Breast epithelium (tissue), 4 donors: ENCODE measurements around the gene TTC28. TPM values are rescaled to one million over a fixed set of nuclear protein-coding genes. Genes with fewer than 3 reads are reported as not detected.

Source experiments
- DNase-seq, 2 donors: peaks; one replicate each; pipeline ENCODE4 v3.0.0-alpha.2; 2019; ENCODE audit warnings: low spot score in 2 of 2
- H3K27ac ChIP-seq, 2 donors: fragments of 200-600 bp; sonication (generic) in 1 of 2; one replicate each; pipeline ENCODE4 v1.5.1; 2016 to 2019; ENCODE audit warnings: mild to moderate bottlenecking in 1 of 2
- H3K27me3 ChIP-seq, 2 donors: fragments of 200-600 bp; sonication (generic) in 1 of 2; one replicate each; pipeline versions ENCODE4 v1.5.1 to v1.6.0; 2017 to 2019; ENCODE audit warnings: control low read depth in 1 of 2, mild to moderate bottlenecking in 1 of 2
- H3K36me3 ChIP-seq: fragments of 200-600 bp; one replicate; pipeline ENCODE4 v1.5.1; 2019
- H3K4me1 ChIP-seq, 2 donors: fragments of 200-600 bp; sonication (generic); one replicate each; pipeline ENCODE4 v1.5.1; 2016 to 2019; ENCODE audit warnings: control low read depth in 1 of 2
- H3K4me3 ChIP-seq, 3 donors: fragments of 200-600 bp; sonication (generic); 1 replicate in 2 of 3; 2 replicates in 1 of 3; pipeline ENCODE4 v1.5.1; 2016 to 2019; ENCODE audit warnings: mild to moderate bottlenecking in 3 of 3, moderate library complexity in 2 of 3
- H3K9me3 ChIP-seq, 2 donors: fragments of 200-600 bp; sonication (generic) in 1 of 2; one replicate each; pipeline ENCODE4 v1.5.1; 2016 to 2019; ENCODE audit warnings: control low read depth in 1 of 2
- POLR2A ChIP-seq: fragments of 450-650 bp; IDR thresholded peaks from one replicate; pipeline ENCODE4 v1.6.1; 2016; ENCODE audit warnings: antibody characterized with exemption, mild to moderate bottlenecking, moderate library complexity
- POLR2AphosphoS5 ChIP-seq, 3 donors: sonication (generic); formaldehyde crosslinking; IDR thresholded peaks; one replicate each; pipeline ENCODE4 v1.6.1; 2017; ENCODE audit warnings: antibody characterized with exemption in 3 of 3
- intact Hi-C: fragments of 100-400 bp; cut with DNase I; formaldehyde crosslinking; loops from one replicate; pipeline ENCODE4 v1.15.1; 2023; ENCODE audit warnings: low total_unique reads
- total RNA-seq, 3 donors: library from RNA; depleted of rRNA; stranded (reverse); fragments of >200 nt; gene quantifications; one replicate each; pipeline ENCODE4 v1.1.0, GENCODE V29; 2016
- TF ChIP-seq, protein P1 (sequence below), 3 donors: fragments of 450-650 bp; IDR thresholded peaks; one replicate each; pipeline ENCODE4 v1.5.1; 2016 to 2017; ENCODE audit warnings: antibody characterized with exemption in 3 of 3, mild to moderate bottlenecking in 3 of 3, moderate library complexity in 3 of 3

The TTC28 gene
- total RNA-seq, 3 donors from 2014 or later = 33.5 to 43.3 (median 40.2) TPM

GRCh38 chr22:27994481-27995331, 684.9 kb downstream of the TTC28 start:
- Histone ChIP-seq H3K9me3 (no peaks in the 10 kb centered on the region), H3K4me1 (no peaks in the 10 kb centered on the region), H3K27ac (no peak overlapping the region), H3K27me3 (no peaks in the 10 kb centered on the region), H3K36me3 (peaks cover 5% of the 10 kb centered on the region), H3K4me3 (no peak overlapping the region)
- intact Hi-C loops = loop anchor here (2.0 kb wide), 1 partner anchor 20 kb away; no protein-coding TSS in a partner anchor
- TF ChIP-seq, protein P1, sequence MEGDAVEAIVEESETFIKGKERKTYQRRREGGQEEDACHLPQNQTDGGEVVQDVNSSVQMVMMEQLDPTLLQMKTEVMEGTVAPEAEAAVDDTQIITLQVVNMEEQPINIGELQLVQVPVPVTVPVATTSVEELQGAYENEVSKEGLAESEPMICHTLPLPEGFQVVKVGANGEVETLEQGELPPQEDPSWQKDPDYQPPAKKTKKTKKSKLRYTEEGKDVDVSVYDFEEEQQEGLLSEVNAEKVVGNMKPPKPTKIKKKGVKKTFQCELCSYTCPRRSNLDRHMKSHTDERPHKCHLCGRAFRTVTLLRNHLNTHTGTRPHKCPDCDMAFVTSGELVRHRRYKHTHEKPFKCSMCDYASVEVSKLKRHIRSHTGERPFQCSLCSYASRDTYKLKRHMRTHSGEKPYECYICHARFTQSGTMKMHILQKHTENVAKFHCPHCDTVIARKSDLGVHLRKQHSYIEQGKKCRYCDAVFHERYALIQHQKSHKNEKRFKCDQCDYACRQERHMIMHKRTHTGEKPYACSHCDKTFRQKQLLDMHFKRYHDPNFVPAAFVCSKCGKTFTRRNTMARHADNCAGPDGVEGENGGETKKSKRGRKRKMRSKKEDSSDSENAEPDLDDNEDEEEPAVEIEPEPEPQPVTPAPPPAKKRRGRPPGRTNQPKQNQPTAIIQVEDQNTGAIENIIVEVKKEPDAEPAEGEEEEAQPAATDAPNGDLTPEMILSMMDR (IDR thresholded peaks at IDR 0.05) = no peak
- TF ChIP-seq POLR2A (no peak), POLR2AphosphoS5 (IDR thresholded peaks at IDR 0.05) (no peak)
- DNase-seq = peak in 1 of 2 donors; percentile 30

DNA sequence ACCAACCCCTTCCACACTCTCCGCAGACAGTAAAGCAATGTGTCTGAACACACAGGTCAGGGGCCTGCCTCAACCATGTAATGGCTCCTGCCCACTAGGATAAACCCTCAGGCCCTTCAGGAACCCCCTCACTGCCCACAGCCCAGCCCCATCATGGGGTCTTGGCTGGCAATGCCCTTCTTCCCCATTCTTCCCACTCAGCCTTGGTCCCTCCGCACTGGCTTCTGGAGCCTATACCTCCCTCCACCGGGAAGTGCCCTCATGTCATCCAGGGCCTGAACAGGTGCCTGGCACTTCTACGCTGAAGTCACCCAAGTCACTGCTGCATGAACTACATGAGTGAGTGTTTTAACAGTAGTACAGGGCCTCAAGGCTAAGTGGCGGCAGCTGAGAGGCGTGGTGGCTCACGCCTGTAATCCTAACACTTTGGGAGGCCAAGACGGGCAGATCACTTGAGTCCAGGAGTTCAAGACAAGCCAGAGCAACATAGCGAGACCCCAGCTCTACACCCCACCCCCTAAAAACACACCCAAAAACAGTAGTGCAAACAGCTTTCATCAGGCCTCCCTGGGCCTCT, 685.8 kb downstream of the TTC28 start:
- H3K4me1 ChIP-seq = no peaks in the 10 kb centered on the region
- no peak overlapping the region for H3K4me3 ChIP-seq
- DNase-seq = peak in 1 of 2 donors; percentile 33
- no peak overlapping the region for H3K27ac ChIP-seq
- no peaks in the 10 kb centered on the region for H3K27me3 ChIP-seq
- no peak for TF ChIP-seq POLR2A
- no peak for TF ChIP-seq POLR2AphosphoS5 (IDR thresholded peaks at IDR 0.05)
- TF ChIP-seq, protein P1 (IDR thresholded peaks at IDR 0.05) = no peak
- peaks cover 5% of the 10 kb centered on the region for H3K36me3 ChIP-seq
- H3K9me3 ChIP-seq = no peaks in the 10 kb centered on the region
- intact Hi-C loops = loop anchor here (2.0 kb wide), 1 partner anchor 19 kb away; no protein-coding TSS in a partner anchor

DNA sequence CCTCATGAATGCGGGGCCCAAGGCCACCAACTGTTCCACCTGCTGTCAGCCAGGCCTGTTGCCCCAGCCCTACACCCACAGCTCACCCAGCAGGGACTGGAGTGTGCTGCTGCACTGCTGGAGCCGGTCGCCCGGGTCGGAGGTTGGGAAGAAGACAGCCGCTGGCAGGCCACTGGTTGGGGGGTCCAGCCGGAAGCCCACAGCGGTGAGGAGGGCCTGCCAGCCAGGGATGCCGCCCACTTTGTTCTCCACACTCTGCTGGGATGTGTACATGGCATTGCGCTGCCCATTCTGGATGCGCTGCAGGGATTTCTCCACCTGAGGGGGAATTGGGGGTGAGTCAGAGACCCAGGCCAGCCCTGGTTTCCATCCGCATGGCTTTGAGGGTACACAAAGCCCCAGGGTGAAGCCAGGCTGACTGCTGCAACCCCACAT, 686.4 kb downstream of the TTC28 start:
- peak in 1 of 2 donors; percentile 41 for DNase-seq
- Histone ChIP-seq H3K9me3 (no peaks in the 10 kb centered on the region), H3K27me3 (no peaks in the 10 kb centered on the region), H3K36me3 (peaks cover 5% of the 10 kb centered on the region), H3K4me1 (no peaks in the 10 kb centered on the region), H3K27ac (no peak overlapping the region), H3K4me3 (no peak overlapping the region)
- TF ChIP-seq POLR2A (no peak), POLR2AphosphoS5 (IDR thresholded peaks at IDR 0.05) (no peak)
- TF ChIP-seq, protein P1 (IDR thresholded peaks at IDR 0.05) = no peak
- intact Hi-C loops = no loop called here

DNA sequence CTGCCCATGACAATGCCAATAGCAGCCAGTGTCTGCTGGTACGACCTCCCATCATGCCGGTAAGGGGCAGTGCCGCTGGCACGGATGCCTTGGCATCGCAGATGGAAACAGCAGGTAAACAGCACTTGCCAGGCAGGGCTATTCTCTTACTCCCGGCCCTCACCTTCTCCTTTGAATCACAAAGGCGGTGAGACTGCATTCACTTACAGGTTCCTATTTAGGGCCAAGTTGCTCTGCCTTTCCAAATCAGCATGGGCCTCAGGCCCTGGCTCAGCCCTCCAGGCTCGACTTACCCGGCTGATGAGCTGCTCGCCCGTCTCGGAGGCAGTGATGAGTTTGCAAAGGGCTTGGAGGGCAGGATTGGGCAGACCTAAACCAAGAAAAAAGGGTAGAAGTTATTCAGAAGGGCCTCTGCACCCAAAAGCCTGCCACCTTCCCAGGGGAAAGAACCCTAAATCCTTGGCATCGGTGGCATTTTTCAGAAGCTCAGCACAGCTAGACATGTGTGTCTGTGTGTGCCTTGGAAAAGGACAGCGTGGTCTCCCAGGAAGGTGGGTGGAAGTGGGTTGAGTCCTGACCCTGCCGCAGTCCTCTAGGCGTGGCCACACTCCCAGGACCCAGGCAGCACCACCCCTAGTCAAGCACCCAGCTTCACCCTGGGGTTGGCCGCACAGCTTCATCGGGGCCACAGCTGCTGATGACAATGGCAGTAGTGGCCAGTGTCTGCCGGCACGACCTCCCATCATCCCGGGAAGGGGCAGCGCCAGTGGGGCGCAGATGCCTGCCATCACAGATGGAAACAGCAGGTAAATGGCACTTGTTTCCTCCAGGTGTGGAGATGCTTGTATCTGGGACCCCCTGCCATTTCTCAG, 687.1 kb downstream of the TTC28 start:
- DNase-seq = peak in 1 of 2 donors; percentile 38
- Histone ChIP-seq H3K27ac (no peak overlapping the region), H3K4me1 (no peaks in the 10 kb centered on the region), H3K36me3 (peaks cover 5% of the 10 kb centered on the region), H3K9me3 (no peaks in the 10 kb centered on the region), H3K27me3 (no peaks in the 10 kb centered on the region), H3K4me3 (no peak overlapping the region)
- intact Hi-C loops = no loop called here
- TF ChIP-seq POLR2A (no peak), POLR2AphosphoS5 (IDR thresholded peaks at IDR 0.05) (no peak)
- TF ChIP-seq, protein P1 (IDR thresholded peaks at IDR 0.05) = no peak
